SK-MEL-5 (cell line): Measurements from ENCODE around the gene TIMP3. TPM values are rescaled to one million over a fixed set of nuclear protein-coding genes. Genes with fewer than 3 reads are reported as not detected.

ENCODE experiments used
- DNase-seq: peaks from one replicate; pipeline ENCODE4 v3.0.0-alpha.2; 2016; ENCODE audit warnings: low read depth, low spot score
- in situ Hi-C: cut with HindIII; loops from 2 replicates; pipeline ENCODE4 v1.10.0; 2016; ENCODE audit warnings: low sequenced_read_pairs, high pct_unique_total_duplicates, low pct_unique_long_range_greater_than_20kb
- total RNA-seq: library from RNA; depleted of rRNA; stranded (reverse); fragments of >200 nt; shearing (Covaris generic); gene quantifications from 2 replicates; pipeline ENCODE4 v1.2.3, GENCODE V29; 2014

Gene TIMP3
- total RNA-seq, 1 experiment from 2014 or later: 78.8 TPM

DNA sequence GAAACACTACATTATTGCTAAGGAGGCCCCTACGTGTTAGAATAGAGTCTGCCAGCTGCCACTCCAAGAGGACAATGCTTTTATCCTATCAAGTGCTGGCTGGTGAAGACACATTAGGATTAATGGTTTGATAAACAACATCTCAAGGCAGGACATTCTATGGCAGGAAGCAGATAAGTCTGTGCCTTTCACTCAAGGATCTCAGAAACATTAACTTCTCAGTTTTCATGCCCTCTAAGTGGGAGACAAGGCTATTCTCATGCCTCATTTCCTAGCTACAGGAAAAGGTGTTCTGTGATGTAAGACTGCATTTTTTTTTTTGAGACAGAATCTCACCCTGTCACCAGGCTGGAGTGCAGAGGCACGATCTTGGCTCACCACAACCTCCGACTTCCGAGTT lies 23.5 kb upstream of the TIMP3 start:
- no peak for DNase-seq
- in situ Hi-C loops: loop anchor here (25.0 kb wide), 1 partner anchor 116 kb away; no protein-coding TSS in a partner anchor

DNA sequence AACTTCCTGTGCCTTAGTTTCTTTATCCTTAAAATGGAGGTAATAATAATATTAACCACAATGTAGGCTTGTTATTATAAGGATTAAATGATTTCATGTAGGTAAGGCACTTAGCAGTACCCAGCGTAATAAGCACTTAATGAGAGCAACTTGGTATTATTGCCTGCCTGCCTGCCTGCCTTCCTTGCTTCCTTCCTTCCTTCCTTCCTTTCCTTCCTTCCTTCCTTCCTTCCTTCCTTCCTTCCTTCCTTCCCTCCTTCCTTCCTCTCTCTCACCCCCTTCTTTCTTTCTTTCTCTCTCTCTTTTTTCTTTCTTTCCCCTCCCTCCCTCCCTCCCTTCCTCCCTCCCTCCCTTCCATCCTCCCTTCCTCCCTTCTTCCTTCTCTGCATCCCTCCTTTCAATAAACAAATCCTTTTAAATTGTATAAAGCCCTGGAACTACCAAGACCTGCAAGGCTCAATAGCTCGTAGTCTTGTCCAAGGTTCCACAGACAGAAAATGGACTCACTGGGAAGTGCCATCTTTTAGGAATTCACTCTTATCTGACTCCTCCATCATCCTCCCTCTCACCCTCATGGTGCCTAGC lies 20.7 kb upstream of the TIMP3 start:
- in situ Hi-C loops: loop anchor here (25.0 kb wide), 1 partner anchor 119 kb away; no protein-coding TSS in a partner anchor
- no peak for DNase-seq

DNA sequence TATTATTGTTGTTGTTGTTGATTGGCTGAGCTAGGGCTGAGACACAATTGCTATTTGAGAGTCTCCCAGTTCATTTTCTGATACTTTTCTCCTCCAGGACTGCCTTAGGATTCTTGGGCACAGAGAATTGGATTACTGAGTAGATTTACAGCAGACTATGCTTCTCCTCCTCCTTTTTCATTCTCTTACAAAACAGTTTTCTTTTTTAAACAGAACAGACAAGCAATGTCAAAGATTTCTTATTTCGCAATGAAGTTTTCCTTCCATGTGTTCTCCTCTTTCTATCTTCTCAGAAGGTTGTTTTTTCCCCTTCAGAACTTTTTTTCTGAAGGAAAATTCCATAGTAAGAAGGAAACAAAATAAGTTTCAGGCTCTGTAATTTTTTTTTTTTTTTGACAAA lies 19.8 kb upstream of the TIMP3 start:
- in situ Hi-C loops: loop anchor here (25.0 kb wide), 1 partner anchor 119 kb away; no protein-coding TSS in a partner anchor
- DNase-seq: no peak

DNA sequence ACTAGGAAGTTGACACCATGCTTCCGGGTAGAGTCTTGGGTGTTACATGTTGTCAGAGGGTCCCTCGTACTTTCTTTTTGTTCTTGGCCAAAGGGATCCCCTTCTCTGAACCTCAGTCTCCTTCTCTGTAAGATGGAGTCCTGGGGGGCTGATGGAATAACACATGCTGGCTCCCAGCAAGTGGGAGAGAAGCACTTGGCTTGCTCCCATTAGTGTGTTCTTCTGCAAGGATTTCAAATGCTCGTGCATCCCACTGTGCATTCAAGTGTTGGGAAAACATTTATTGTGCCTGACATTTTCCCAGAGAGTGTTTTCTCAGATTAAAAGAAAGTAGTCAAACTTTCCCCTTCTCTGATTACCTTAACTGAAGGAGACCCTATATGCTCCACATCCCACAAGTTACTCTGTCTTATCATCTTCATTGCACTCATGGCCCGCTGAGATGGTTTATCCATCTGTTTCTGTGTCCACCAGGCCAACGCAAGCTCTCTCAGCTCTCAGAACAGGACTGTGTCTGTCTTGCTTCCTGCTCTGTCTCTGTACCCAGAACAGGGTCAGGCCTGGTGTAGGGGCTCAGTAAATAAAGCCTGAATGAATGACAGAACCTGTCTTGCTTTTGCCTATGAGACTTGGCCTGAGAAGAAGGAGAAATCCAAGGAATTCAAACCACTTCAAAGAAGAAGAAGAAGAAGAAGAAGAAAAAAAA lies 16.0 kb upstream of the TIMP3 start:
- in situ Hi-C loops: loop anchor here (25.0 kb wide), 1 partner anchor 123 kb away; no protein-coding TSS in a partner anchor
- no peak for DNase-seq

DNA sequence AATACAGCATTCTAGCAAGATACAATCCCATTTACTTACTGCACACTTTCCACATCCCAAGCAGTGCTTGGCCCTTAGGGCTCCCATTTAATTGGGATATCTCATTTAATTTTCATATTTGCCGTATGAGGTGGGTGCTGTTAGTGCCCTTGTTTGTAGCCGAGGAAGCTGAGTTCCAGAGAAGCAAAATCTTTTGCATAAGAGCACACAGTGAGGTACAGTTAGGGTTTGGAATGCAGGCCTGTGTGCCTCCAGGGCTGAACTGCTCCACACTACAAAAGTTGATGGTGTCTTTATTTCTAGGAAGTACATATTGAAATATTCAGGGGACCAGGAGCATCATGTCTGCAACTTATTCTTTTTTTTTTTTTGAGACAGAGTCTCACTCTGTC lies 15.5 kb upstream of the TIMP3 start:
- peak; percentile 25 for DNase-seq
- in situ Hi-C loops: loop anchor here (25.0 kb wide), 1 partner anchor 124 kb away; no protein-coding TSS in a partner anchor

DNA sequence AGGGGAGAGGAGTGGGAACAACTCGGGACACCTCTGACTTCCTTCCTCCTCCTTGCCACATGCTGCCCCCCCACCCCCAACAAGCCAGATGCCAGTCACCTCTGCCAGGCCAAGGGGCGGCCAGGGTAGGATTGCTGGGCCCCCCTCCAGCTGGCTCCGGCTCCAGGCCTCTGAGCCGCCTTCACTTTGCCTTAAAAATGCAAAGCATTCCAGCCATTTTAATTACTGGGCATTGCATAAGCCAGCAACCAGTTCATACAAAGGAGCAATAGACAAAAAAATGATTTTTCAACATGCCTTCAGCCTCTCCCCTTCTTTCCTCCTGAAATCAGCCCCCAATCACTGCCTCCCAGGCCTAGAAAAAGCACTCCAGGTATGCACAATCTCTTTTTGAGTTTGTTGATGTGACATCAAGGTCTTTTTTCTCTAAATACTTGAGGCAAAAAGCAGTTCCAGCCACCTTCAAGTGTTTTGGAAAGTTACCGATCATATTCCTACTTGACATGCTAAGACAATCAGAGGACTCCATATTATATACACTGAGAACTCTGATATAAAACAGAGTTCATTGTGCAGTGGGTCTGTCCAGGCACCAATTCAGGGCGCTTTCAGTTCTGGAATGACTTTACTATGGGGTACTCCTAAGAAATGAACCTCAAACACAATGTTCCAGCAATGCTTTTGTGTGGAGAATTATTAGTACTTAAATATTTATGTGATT lies 12.4 kb upstream of the TIMP3 start:
- DNase-seq: peak; percentile 46
- in situ Hi-C loops: loop anchor here (25.0 kb wide), 1 partner anchor 127 kb away; no protein-coding TSS in a partner anchor

DNA sequence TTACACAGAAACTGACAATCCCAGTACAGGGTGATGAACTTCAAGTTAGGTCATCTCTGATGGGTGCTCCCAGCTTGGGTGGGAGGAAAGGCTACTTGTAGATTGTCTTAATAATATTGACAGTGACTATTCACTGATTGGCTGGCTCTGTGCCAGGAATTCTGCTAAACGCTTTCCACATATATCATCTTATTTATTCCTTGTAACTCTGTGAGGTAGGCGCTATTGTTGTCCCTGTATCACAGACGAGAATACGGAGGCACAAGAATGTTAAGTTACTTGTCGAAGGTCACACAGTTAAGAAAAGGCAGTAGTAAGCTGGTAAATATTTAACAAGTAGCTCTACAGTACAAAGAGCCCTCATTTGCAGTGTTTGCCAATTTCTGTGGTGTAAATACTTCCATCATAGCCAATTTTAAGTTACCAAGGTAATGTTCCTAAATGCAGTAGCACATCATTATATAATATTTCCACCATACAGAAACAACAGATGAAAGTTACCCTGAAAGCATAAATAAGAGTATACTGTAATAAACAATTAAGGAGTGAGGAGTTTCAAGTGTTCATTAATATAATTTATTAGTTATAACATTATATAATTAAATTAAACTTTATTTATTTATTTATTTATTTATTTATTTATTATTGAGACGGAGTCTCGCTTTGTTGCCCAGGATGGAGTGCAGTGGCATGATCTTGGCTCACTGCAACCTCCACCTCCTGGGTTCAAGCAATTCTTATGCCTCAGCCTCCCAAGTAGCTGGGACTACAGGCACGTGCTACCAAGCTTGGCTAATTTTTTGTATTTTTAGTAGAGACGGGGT lies 11.5 kb upstream of the TIMP3 start:
- no peak for DNase-seq
- in situ Hi-C loops: loop anchor here (25.0 kb wide), 1 partner anchor 128 kb away; no protein-coding TSS in a partner anchor

DNA sequence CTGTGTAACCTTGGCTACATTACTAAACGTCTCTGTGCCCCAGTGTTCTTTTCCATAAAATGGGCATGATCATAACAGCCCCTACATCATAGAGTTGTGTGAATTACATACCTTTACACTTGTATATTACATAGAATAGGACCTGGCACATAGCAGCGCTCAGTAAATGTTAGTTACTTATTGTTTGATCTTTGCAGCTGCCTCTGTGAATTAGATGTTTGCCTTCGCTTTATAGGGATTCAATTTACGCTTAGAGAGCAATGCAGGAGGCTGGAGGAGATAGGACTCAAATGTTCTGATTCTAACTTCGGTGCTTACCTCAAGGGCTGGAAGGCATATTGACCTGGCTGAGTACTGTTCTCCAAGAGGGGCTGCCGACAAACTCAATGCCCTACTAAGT lies 10.4 kb upstream of the TIMP3 start:
- in situ Hi-C loops: loop anchor here (25.0 kb wide), 1 partner anchor 129 kb away; no protein-coding TSS in a partner anchor
- DNase-seq: no peak

DNA sequence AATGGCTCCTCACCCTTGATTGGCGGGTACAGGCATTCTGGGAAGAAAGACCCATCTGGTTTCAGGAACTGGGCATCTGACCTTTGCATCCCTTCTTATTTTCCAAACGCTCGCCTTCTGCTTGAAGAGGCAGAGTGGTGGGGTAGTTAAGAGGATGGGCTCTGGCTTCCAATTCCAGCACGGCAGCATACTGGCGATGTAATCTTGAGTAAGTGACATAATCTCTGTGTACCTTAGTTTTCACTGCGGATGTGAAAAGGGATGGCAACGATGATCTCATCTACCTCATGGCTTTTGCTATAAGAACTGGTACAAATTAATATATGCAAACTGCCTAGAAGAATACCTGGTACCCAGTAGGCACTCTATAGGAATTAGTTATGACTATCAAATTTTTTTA lies 10.0 kb upstream of the TIMP3 start:
- in situ Hi-C loops: loop anchor here (25.0 kb wide), 1 partner anchor 129 kb away; no protein-coding TSS in a partner anchor
- DNase-seq: no peak

DNA sequence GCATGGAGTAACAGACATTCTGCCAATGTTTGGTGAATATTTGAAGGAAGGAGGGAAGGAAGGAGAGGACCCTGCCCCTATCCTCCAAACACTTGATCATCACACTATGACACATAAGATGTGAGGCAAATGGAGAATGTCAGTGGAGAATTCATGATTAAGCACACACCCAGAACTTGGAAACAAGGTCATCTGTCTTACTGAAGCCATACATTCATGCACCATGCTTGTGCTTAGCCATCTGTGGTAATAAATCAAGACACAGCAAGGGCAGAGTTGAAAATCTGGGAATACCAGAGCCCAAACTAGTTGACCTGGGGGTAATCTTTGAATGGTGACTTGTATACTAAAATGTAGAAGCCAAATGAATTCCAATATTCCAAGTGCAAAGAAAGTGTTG lies 7.9 kb upstream of the TIMP3 start:
- DNase-seq: no peak
- in situ Hi-C loops: loop anchor here (25.0 kb wide), 1 partner anchor 131 kb away; no protein-coding TSS in a partner anchor

DNA sequence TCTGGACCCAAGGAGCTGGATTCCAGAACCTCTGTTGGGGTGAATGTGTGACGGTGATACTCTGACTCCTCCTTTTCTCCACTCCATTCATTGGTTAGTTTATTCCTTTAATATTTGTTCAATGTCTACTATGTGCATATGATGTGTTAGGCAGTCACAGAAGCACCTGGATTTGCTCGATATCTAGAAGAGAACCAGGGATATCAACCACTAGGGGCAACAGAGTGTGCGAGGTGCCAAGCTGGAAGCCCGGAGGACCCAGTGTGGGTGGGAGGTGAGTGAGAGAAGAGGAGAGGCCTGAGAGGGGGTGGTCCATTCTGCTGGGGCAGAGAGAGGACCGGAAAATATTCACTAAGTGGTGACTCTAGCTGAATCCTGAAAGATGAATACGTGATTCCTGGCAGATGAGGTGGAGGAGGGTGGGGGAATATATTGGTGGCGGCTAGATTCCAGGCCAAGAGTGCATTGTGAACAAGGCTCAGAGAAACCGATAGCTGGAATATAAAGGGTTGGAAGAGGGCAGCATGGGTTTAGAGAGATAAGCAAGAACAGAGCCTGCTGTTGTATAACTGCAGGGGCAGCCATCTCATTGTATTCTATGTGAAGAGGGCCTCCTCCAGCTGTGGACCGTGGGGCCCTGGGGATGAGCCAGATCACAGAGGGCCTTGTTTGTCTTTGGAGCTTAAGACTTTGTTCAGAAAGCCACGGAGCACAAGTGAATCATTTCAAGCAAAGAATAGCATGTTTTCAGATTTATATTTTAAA lies 6.9 kb upstream of the TIMP3 start:
- peak; percentile 74 for DNase-seq
- in situ Hi-C loops: loop anchor here (25.0 kb wide), 1 partner anchor 132 kb away; no protein-coding TSS in a partner anchor

DNA sequence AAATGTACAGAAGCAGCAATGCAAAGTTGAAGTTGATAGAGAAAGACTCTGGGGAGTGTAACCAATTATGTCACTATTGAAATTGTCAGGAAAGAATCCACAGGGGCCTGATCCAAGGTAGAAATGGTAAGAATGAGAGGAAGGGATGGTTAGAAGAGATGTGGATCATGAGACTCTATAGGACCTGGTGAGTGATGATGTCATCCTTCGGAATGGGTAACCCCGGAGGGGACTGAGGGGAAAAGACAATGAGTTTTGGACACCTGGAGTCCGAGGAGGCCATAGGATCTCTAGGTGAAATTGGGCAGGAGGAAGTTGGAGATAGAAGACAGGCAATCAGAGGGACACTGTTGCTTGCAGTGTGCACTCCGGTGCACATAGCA lies 6.3 kb upstream of the TIMP3 start:
- no peak for DNase-seq
- in situ Hi-C loops: loop anchor here (25.0 kb wide), 1 partner anchor 133 kb away; no protein-coding TSS in a partner anchor

DNA sequence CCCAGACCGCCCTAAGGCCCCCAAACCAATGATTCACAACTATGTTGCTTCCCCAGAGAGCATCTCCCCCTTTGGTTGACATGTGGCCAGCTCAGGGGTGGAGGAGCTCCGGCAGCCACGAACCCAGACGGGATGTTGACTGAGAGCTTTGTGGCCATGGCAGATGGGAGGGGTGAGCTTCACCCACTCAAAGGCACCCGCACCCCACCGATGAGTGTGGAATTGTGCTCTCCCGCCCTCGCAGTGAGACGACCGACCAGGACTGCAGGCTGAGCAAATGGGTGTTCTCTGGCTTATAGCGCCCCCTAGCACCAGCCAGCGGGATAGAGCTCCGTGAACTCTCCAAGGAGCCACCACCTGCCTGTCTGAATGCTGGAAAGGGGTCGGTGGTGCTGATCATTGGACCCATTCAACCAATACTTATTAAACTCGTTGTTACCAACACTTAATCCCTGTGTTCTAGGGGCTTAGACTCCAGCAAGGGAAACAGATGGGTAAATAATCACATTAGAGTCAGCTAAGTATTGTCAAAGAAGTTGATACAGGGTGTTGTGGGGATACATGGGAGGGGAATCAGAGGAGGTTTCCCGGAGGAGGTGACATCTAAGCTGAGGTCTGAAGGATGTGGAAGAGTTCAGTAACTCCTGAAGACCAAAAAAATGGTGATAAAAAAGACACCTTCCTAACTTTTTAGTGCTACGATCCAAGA lies 4.5 kb upstream of the TIMP3 start:
- in situ Hi-C loops: loop anchor here (25.0 kb wide), 1 partner anchor 135 kb away; no protein-coding TSS in a partner anchor
- peak; percentile 85 for DNase-seq

DNA sequence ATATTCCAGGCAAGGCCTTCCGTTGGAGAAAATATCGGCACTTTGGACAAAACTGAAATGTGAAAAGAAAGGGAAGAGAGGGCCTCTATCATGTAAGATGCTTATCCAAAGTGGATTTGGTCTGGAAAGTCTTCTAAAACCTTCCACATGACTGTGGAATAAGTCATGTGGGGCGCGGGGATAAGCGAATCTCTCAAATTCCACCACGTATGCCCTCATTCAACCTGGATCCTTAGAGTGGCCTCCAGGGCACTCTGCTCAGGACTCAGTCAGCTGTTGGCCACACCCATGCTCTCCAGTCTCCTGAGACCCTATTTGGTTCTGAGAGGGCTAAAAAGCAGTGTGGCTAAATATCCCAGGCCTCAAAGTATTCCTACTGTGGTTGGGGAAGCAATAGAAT lies 2.0 kb upstream of the TIMP3 start:
- no peak for DNase-seq
- in situ Hi-C loops: loop anchor here (25.0 kb wide), 1 partner anchor 137 kb away; no protein-coding TSS in a partner anchor

DNA sequence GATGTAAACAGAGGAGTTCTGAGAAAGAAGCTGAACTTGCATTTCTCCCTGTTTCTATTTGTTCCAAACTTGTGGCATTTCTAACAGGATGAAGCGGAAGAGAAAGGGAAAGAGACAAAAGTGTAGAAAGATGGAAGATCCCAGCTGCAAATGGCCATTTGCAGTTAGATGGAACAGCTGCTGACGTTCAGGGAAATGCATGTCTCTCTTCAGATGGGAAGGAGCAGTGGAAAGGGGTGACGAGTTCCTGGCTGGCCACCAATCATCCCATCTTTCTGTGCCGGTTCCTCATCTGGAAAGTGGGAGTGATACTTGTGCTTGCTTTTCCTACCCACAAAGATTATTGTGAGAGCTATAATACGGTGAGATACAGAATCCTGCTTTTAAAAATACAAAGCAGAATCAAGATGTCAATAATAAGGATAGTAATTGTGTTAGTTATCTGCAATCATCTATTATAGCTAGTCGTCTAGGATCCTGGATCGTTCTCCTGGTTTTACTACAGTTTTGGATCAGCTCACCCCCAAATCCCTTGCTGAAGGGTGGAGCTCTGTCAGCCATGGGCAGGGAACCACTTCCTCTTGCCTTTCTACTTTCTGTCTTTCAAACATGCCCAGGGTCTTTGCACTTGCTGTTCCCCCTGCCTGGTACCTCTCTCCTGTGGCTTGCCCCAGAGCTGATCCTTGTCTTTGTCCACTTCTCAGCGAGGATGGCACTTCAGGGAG lies 1.2 kb upstream of the TIMP3 start:
- in situ Hi-C loops: no loop called here
- DNase-seq: no peak
